Measurements from ENCODE around the gene PTPRN2. TPM values are rescaled to one million over a fixed set of nuclear protein-coding genes. Genes with fewer than 3 reads are reported as not detected.

The PTPRN2 gene
- total and polyA plus RNA-seq, 9 of the 15 experiments (the other 6 are each of a cell fraction or from before 2014, with no cell fraction given): not detected

- Histone ChIP-seq H3K79me2 (ENCODE audit: control insufficient read depth, insufficient read depth, low read length) (no peaks in the 10 kb centered on the region), H3K4me3 (no peak overlapping the region), H3K4me2 (ENCODE audit: insufficient read depth, low read length) (no peak overlapping the region), H3K9ac (ENCODE audit: insufficient read depth in 1 of 2, low read depth in 2 of 2, low read length in 2 of 2) (no peak overlapping the region), H3K27me3 (ENCODE audit: control insufficient read depth in 2 of 2, insufficient read depth in 2 of 2, low read length in 2 of 2) (peaks cover 0 to 5% of the 10 kb centered on the region in 2 experiments; a peak in 2 of 5 replicates), H3K9me3 (replicated peaks; ENCODE audit: control insufficient read depth, insufficient read depth, low read depth, low read length) (no peaks in the 10 kb centered on the region), H3K9me1 (ENCODE audit: control insufficient read depth, insufficient read depth, low read length) (no peaks in the 10 kb centered on the region), H3K36me3 (ENCODE audit: control insufficient read depth, insufficient read depth, low read length) (no peaks in the 10 kb centered on the region), H4K20me1 (replicated peaks; ENCODE audit: control insufficient read depth, insufficient read depth, low read length) (no peaks in the 10 kb centered on the region), H3K27ac (ENCODE audit: extremely low read depth, low read depth, low read length) (no peak overlapping the region), H2AFZ (ENCODE audit: low read depth, low read length) (no peak overlapping the region), H3K4me1 (replicated peaks in 1 of 2; ENCODE audit: control insufficient read depth in 2 of 2, insufficient read depth in 2 of 2, low read length in 2 of 2) (no peaks in the 10 kb centered on the region)
- ATAC-seq (no peak), FAIRE-seq (no peak), DNase-seq (ENCODE audit: extremely low read depth in 1 of 4, low spot score in 3 of 4) (no peak)
- POLR2A ChIA-PET: interaction anchor here (0.7 to 1.2 kb wide), 2 partner anchors 11 to 715 kb away, joined by 3 read pairs; no protein-coding TSS in a partner anchor
- CTCF ChIA-PET (ENCODE audit: low intra/inter-chr PET ratio): no interaction called here
- TF ChIP-seq MYNN (IDR thresholded peaks at IDR 0.05): no peak
- TF ChIP-seq MYNN (CRISPR knock-in tag; IDR thresholded peaks at IDR 0.05): no peak
- no TSS peak for BruUV-seq (replicated peaks)
- in situ Hi-C loops (cut with MboI) (no loop called here), intact Hi-C loops (cut with micrococcal nuclease) (no loop called here)
- WGBS (ENCODE audit: insufficient coverage, low coverage, missing lambda C conversion rate): 7% methylated on average over 8 of the region's 8 CpGs
Measured at GRCh38 chr7:158364451-158364850, 223.2 kb downstream of the PTPRN2 start.

- intact Hi-C loops (cut with micrococcal nuclease): no loop called here
- peaks cover 0 to 11% of the 10 kb centered on the region in 2 experiments; a peak in 3 of 5 replicates for H3K27me3 ChIP-seq (ENCODE audit: control insufficient read depth in 2 of 2, insufficient read depth in 2 of 2, low read length in 2 of 2)
- H3K27ac ChIP-seq (ENCODE audit: extremely low read depth, low read depth, low read length): no peak overlapping the region
- in situ Hi-C loops (cut with MboI): no loop called here
- POLR2A ChIA-PET: interaction anchor here (0.6 to 1.2 kb wide), 4 partner anchors 9 to 1470 kb away, joined by 3 to 4 read pairs (median 4); partner anchors contain the start of gene LMBR1
- H3K36me3 ChIP-seq (ENCODE audit: control insufficient read depth, insufficient read depth, low read length): no peaks in the 10 kb centered on the region
- no peaks in the 10 kb centered on the region for H4K20me1 ChIP-seq (replicated peaks; ENCODE audit: control insufficient read depth, insufficient read depth, low read length)
- no peaks in the 10 kb centered on the region for H3K79me2 ChIP-seq (ENCODE audit: control insufficient read depth, insufficient read depth, low read length)
- BruUV-seq (replicated peaks): no TSS peak
- H3K9ac ChIP-seq (ENCODE audit: insufficient read depth in 1 of 2, low read depth in 2 of 2, low read length in 2 of 2): no peak overlapping the region
- H3K4me3 ChIP-seq: no peak overlapping the region
- no peaks in the 10 kb centered on the region for H3K9me3 ChIP-seq (replicated peaks; ENCODE audit: control insufficient read depth, insufficient read depth, low read depth, low read length)
- 3% methylated on average over 40 of the region's 40 CpGs for WGBS (ENCODE audit: insufficient coverage, low coverage, missing lambda C conversion rate)
- no peak overlapping the region for H2AFZ ChIP-seq (ENCODE audit: low read depth, low read length)
- no peaks in the 10 kb centered on the region for H3K9me1 ChIP-seq (ENCODE audit: control insufficient read depth, insufficient read depth, low read length)
- CTCF ChIA-PET (ENCODE audit: low intra/inter-chr PET ratio): no interaction called here
- DNase-seq (ENCODE audit: extremely low read depth in 1 of 4, low spot score in 3 of 4): peak; percentile 43 to 63 (median 50)
- H3K4me1 ChIP-seq (replicated peaks in 1 of 2; ENCODE audit: control insufficient read depth in 2 of 2, insufficient read depth in 2 of 2, low read length in 2 of 2): no peaks in the 10 kb centered on the region
- no peak overlapping the region for H3K4me2 ChIP-seq (ENCODE audit: insufficient read depth, low read length)
- no peak for FAIRE-seq
- ATAC-seq: peak; percentile 89
- TF ChIP-seq RBM15 (IDR thresholded peaks at IDR 0.05; ENCODE audit: insufficient read depth, low read length) (no peak), ZBTB49 (CRISPR knock-in tag; IDR thresholded peaks at IDR 0.05; ENCODE audit: borderline replicate concordance) (0 out of 2 replicates have a peak, but pooled peaks have one; percentile 48), AFF1 (IDR thresholded peaks at IDR 0.05; ENCODE audit: low read depth in 1 of 2, partially characterized antibody in 2 of 2) (peak in 1 of 2 experiments; percentile 88)
Measured at GRCh38 chr7:158362912-158363905, 224.4 kb downstream of the PTPRN2 start.
